ENCODE results near the gene RTN4. TPM values are rescaled to one million over a fixed set of nuclear protein-coding genes. Genes with fewer than 3 reads are reported as not detected.
"Not testable (repeated sequence)": the region's sequence is repeated elsewhere in the genome, so short reads cannot be mapped to it uniquely, and the experiment has no call there.

Gene RTN4
- total RNA-seq, 1 donor from 2014 or later = 275 TPM

DNA sequence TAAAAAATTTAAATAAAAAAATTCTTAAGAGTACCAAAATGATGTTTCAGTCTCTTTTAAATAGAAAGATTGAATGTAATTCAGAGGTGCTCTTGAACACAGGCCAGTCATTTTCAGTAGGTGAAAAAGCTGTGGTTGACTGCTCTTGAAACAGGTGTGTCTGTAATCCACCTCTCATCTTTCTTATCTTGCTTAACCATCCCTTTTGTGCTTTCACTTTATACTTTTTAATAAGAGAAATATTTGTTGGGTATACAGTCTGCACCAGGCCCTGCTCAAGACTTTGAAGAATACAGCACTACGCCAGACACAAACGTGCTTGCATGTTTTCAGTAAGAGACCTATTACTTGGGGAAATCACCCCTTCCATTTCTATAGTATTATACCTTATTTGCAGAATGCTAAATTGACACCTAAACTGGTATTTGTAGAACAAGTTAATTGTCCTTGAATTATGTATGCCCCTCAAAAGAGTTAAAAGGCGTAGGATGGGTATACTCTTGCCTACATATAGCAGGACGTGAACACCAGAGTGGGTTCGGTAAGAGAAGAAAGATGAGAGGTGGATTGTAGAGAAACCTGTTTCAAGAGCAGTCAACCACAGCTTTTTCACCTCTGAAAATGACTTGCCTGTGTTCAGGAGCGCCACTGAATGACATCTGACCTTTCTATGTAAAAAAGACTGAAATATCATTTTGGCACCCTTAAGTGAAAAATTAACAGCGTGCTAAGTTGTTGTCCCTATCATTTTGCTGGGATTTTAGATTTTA is 4.0 kb upstream of the RTN4 start:
- DNase-seq = no peak
- no peaks in the 10 kb centered on the region for H3K27me3 ChIP-seq
- H3K4me3 ChIP-seq = no peak overlapping the region
- no peak for ATAC-seq
- no peaks in the 10 kb centered on the region for H3K9me3 ChIP-seq
- intact Hi-C loops (cut with DNase I) = no loop called here
- no peaks in the 10 kb centered on the region for H3K36me3 ChIP-seq
- TF ChIP-seq, protein P1, sequence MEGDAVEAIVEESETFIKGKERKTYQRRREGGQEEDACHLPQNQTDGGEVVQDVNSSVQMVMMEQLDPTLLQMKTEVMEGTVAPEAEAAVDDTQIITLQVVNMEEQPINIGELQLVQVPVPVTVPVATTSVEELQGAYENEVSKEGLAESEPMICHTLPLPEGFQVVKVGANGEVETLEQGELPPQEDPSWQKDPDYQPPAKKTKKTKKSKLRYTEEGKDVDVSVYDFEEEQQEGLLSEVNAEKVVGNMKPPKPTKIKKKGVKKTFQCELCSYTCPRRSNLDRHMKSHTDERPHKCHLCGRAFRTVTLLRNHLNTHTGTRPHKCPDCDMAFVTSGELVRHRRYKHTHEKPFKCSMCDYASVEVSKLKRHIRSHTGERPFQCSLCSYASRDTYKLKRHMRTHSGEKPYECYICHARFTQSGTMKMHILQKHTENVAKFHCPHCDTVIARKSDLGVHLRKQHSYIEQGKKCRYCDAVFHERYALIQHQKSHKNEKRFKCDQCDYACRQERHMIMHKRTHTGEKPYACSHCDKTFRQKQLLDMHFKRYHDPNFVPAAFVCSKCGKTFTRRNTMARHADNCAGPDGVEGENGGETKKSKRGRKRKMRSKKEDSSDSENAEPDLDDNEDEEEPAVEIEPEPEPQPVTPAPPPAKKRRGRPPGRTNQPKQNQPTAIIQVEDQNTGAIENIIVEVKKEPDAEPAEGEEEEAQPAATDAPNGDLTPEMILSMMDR (IDR thresholded peaks at IDR 0.05) = no peak
- no peak overlapping the region for H3K27ac ChIP-seq
- H3K4me1 ChIP-seq = peaks cover 16% of the 10 kb centered on the region

DNA sequence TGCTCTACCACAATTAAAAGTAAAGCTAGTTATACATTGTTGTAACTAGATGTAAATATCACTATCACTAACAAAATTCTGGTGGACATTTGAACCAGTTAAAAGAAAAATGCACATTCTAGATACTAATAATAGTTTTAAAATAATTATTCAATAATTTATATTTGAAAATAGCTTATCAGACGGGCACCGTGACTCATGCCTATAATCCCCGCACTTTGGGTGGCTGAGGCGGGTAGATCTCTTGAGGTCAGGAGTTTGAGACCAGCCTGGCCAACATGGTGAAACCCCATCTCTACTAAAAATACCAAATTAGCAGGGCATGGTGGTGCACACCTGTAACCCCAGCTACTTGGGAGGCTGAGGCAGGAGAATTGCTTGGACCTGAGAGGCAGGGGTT is 3.0 kb upstream of the RTN4 start:
- H3K36me3 ChIP-seq; intact Hi-C loops (cut with DNase I); H3K4me3 ChIP-seq; H3K27me3 ChIP-seq; H3K27ac ChIP-seq; H3K9me3 ChIP-seq; ATAC-seq; DNase-seq: not testable (repeated sequence)
- peaks cover 16% of the 10 kb centered on the region for H3K4me1 ChIP-seq

DNA sequence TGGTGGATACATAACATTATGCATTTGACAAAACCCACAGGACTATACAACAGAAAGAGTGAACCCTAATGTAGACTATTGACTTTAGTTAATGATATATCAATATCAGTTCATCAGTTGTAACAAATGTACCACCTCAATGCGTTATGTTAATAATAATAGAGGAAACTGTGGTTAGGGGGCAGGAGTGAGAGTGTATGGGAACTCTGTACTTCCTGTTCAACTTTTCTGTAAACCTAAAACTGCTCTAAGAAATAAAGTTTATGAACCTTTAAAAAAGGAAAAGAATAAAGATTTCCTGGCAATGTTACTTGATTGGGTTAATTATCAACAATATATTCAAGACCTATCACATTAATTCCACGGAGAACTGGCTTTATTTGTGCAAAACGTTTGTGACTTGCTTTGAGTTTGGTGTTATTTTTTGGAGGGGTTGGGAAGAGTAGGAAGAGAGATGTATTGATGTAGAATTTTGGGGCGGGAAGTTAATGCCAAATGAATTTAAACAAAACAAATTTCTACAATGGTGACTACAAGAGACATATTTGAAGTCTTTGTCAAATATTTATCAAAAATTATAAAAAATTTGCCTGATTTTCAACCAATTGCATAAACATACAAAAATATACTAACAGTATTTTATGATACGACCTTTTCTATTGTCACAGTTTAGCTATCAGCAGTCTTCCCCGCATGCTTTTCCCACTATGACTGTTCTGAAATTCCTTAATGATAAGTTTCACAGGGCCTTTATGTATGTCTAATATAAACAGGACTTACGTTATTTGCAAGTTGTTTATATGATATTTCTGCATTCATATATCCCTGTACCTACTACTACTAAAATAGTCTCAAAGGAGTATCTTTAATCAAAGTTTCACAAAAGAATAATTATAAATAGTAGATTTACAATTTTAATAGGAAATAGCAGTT is 2.1 kb upstream of the RTN4 start:
- no peaks in the 10 kb centered on the region for H3K27me3 ChIP-seq
- no peak for ATAC-seq
- H3K4me1 ChIP-seq = peaks cover 23% of the 10 kb centered on the region
- no peak overlapping the region for H3K27ac ChIP-seq
- H3K9me3 ChIP-seq = no peaks in the 10 kb centered on the region
- TF ChIP-seq, protein P1 (IDR thresholded peaks at IDR 0.05) = no peak
- peak overlapping the region; percentile 91 for H3K4me3 ChIP-seq
- H3K36me3 ChIP-seq = no peaks in the 10 kb centered on the region
- intact Hi-C loops (cut with DNase I) = no loop called here
- DNase-seq = no peak

DNA sequence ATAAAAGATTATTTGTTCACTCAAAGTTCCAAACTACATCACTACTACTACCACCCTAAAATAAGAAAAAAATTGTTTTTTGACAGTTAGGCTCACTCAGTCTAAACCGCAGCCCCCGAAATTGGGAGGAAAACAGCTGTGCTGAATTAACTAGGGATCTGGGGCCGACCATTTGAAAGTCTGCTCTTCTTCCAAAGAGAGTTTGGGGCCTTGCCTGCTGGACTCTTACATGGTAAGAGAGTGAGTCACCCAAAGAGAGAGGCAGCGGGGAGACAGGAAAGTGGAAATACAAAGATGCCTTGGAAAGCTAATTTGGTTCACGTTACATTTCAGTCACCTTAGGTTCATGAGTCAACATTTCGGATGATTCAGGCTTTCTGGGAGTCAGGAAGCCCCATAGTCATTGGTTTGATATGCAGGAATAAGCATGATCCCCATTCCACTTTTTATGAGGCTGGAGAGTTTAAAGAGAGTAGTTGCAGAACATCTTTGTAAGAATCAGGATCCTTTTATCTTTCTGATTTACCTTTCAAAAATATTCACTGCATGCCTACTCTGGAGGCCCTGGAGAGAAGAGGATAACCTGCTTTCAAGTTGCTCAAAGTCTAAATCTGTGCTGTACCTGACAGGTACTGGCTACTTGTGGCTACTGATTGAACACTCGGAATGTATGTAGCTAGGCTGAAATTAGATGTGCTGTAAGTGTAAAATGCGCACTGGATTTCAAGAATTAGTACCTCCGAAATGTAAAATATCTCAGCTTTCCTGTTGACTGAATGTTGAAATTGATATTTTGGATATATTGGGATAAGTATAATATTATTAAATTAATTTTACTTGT is 995 bp upstream of the RTN4 start:
- DNase-seq = no peak
- Histone ChIP-seq H3K27ac (peak overlapping the region; percentile 95), H3K36me3 (no peaks in the 10 kb centered on the region), H3K27me3 (no peaks in the 10 kb centered on the region), H3K4me3 (peak overlapping the region; percentile 91), H3K4me1 (peaks cover 34% of the 10 kb centered on the region), H3K9me3 (no peaks in the 10 kb centered on the region)
- intact Hi-C loops (cut with DNase I) = no loop called here
- TF ChIP-seq, protein P1 (IDR thresholded peaks at IDR 0.05) = no peak
- peak; percentile 1 for ATAC-seq

DNA sequence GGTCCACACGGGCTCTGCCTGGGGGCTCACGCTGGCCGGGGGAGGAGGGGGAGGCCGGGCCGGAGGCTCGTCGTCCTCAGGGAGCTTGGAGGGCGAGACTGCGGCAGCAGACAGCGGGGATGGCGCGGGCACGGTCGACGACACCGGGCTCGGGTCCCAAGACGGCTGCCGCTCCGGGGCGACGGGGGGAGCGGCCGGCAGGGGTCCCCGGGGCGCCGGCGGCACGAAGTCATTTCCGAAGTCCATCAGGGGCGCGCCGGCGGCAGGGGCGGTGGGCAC is 491 bp downstream of the RTN4 start:
- H3K4me1 ChIP-seq = peaks cover 35% of the 10 kb centered on the region
- peak overlapping the region; percentile 91 for H3K4me3 ChIP-seq
- intact Hi-C loops (cut with DNase I) = loop anchor here (10.0 kb wide), 1 partner anchor 115 kb away; no protein-coding TSS in a partner anchor
- H3K27me3 ChIP-seq = no peaks in the 10 kb centered on the region
- TF ChIP-seq, protein P1 (IDR thresholded peaks at IDR 0.05) = peak; percentile 4
- ATAC-seq (no peak), DNase-seq (no peak)
- peak overlapping the region; percentile 95 for H3K27ac ChIP-seq
- H3K9me3 ChIP-seq = no peaks in the 10 kb centered on the region
- no peaks in the 10 kb centered on the region for H3K36me3 ChIP-seq
